Mesenchymal stem cell (in vitro differentiated cells and primary cell): ENCODE data around the gene TINAGL1.

ENCODE experiments used
- DNase-seq: peaks from one replicate; pipeline ENCODE4 v3.0.0-alpha.2; 2013
- H2AFZ ChIP-seq: one replicate; pipeline ENCODE4 v1.6.1; 2013; ENCODE audit warnings: low read depth, mild to moderate bottlenecking, control low read depth, inconsistent platforms, low read length, moderate library complexity
- H2AK5ac ChIP-seq: 2 replicates; pipeline ENCODE4 v1.6.1; 2013; ENCODE audit warnings: low read length, moderate library complexity, mild to moderate bottlenecking, inconsistent platforms; ENCODE audit not compliant: severe bottlenecking
- H2BK120ac ChIP-seq: one replicate; pipeline ENCODE4 v1.6.1; 2013; ENCODE audit warnings: low read depth, mild to moderate bottlenecking, inconsistent platforms, low read length, moderate library complexity
- H2BK12ac ChIP-seq, 2 experiments: one replicate each; pipeline ENCODE4 v1.6.1; 2013; ENCODE audit warnings: inconsistent platforms in 2 of 2, low read length in 2 of 2, mild to moderate bottlenecking in 2 of 2, moderate library complexity in 2 of 2, control low read depth in 1 of 2
- H2BK15ac ChIP-seq: one replicate; pipeline ENCODE4 v1.6.1; 2013; ENCODE audit warnings: mild to moderate bottlenecking, low read depth, inconsistent platforms; ENCODE audit not compliant: poor library complexity, severe bottlenecking
- H2BK5ac ChIP-seq: 2 replicates; pipeline ENCODE4 v1.6.1; 2013; ENCODE audit warnings: low read depth, mild to moderate bottlenecking, low read length, control low read depth, inconsistent platforms; ENCODE audit not compliant: poor library complexity, severe bottlenecking
- H3K14ac ChIP-seq, 2 experiments: one replicate each; pipeline ENCODE4 v1.6.1; 2013; ENCODE audit warnings: inconsistent platforms in 2 of 2, low read length in 2 of 2, control low read depth in 1 of 2, mild to moderate bottlenecking in 1 of 2, moderate library complexity in 1 of 2
- H3K18ac ChIP-seq, 2 experiments: one replicate each; pipeline ENCODE4 v1.6.1; 2013; ENCODE audit warnings: inconsistent platforms in 2 of 2, low read length in 2 of 2, control low read depth in 1 of 2, low read depth in 1 of 2, mild to moderate bottlenecking in 1 of 2
- H3K23ac ChIP-seq, 2 experiments: one replicate each; pipeline ENCODE4 v1.6.1; 2013; ENCODE audit warnings: inconsistent platforms in 2 of 2, low read length in 2 of 2, mild to moderate bottlenecking in 2 of 2, moderate library complexity in 2 of 2, control low read depth in 1 of 2
- H3K27ac ChIP-seq: 2 replicates; pipeline ENCODE4 v1.5.1; 2013; ENCODE audit warnings: mild to moderate bottlenecking, moderate library complexity, low read length, control low read depth, inconsistent platforms; ENCODE audit not compliant: poor library complexity, severe bottlenecking
- H3K27me3 ChIP-seq, 2 experiments: 2 replicates each; pipeline versions ENCODE4 v1.6.1 to v1.7.0; 2013; ENCODE audit warnings: low read length in 2 of 2, mild to moderate bottlenecking in 2 of 2, moderate library complexity in 2 of 2, control low read depth in 1 of 2, inconsistent platforms in 1 of 2; ENCODE audit not compliant: control insufficient read depth in 1 of 2, insufficient read depth in 1 of 2
- H3K36me3 ChIP-seq, 2 experiments: 2 replicates each; pipeline versions ENCODE4 v1.6.1 to v1.7.0; 2013; ENCODE audit warnings: low read length in 2 of 2, control low read depth in 1 of 2, inconsistent platforms in 1 of 2, low read depth in 1 of 2, mild to moderate bottlenecking in 1 of 2; ENCODE audit not compliant: insufficient read depth in 2 of 2, control insufficient read depth in 1 of 2
- H3K4ac ChIP-seq, 2 experiments: one replicate each; pipeline ENCODE4 v1.6.1; 2013; ENCODE audit warnings: inconsistent platforms in 2 of 2, low read length in 2 of 2, mild to moderate bottlenecking in 2 of 2, moderate library complexity in 2 of 2, control low read depth in 1 of 2, low read depth in 1 of 2
- H3K4me1 ChIP-seq: 2 replicates; pipeline ENCODE4 v1.6.1; 2013; ENCODE audit warnings: low read depth, low read length, control low read depth; ENCODE audit not compliant: control insufficient read depth, insufficient read depth
- H3K4me2 ChIP-seq: 2 replicates; pipeline ENCODE4 v1.6.1; 2013; ENCODE audit warnings: low read length, mild to moderate bottlenecking, inconsistent platforms; ENCODE audit not compliant: poor library complexity, severe bottlenecking
- H3K4me3 ChIP-seq, 2 experiments: 2 replicates each; pipeline versions ENCODE4 v1.5.1 to v1.7.0; 2013; ENCODE audit warnings: low read length in 2 of 2, mild to moderate bottlenecking in 2 of 2, control low read depth in 1 of 2, low read depth in 1 of 2; ENCODE audit not compliant: insufficient read depth in 1 of 2
- H3K79me1 ChIP-seq: replicated peaks from 2 replicates; pipeline ENCODE4 v1.6.1; 2013; ENCODE audit warnings: mild to moderate bottlenecking, control low read depth, low read length, inconsistent platforms; ENCODE audit not compliant: poor library complexity, severe bottlenecking
- H3K9ac ChIP-seq: 2 replicates; pipeline ENCODE4 v1.7.0; 2013; ENCODE audit warnings: mild to moderate bottlenecking, low read length, moderate library complexity
- H3K9me3 ChIP-seq: 2 replicates; pipeline ENCODE4 v1.7.0; 2013; ENCODE audit warnings: mild to moderate bottlenecking, low read length; ENCODE audit not compliant: control insufficient read depth
- H4K8ac ChIP-seq: one replicate; pipeline ENCODE4 v1.6.1; 2013; ENCODE audit warnings: inconsistent platforms, mild to moderate bottlenecking, low read length, moderate library complexity
- H4K91ac ChIP-seq: one replicate; pipeline ENCODE4 v1.6.1; 2013; ENCODE audit warnings: mild to moderate bottlenecking, low read length, inconsistent platforms
- WGBS: methylation state at CpG from one replicate; pipeline ENCODE4 v1.1.7; 2013; ENCODE audit warnings: mixed read lengths; 5-methylcytosine and 5-hydroxymethylcytosine counted together

Gene TINAGL1

DNA sequence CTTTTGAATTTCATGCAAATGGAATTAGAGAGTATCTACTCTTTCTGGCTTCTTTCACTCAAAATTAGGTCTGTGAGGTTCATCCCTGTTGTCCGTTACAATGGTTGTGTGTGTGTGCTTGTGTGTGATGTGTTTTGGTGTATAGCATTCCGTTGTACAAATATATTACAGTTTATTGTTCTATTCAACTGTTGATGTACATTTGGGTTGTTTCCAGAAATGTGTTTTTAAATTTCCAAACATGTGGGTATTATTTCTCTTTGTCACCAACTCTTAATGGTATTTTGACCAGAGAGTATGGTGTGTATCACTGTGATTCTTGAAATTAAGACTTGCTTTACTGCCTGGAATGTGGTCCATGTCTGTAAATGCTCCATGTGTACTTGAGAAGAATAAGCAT lies 24.3 kb downstream of the TINAGL1 start:
- no peak overlapping the region for H3K23ac ChIP-seq
- H3K4me1 ChIP-seq = no peaks in the 10 kb centered on the region
- no peaks in the 10 kb centered on the region for H3K27me3 ChIP-seq
- no peak overlapping the region for H2BK120ac ChIP-seq
- H2AFZ ChIP-seq = no peak overlapping the region
- no peak overlapping the region for H3K14ac ChIP-seq
- no peak overlapping the region for H2BK5ac ChIP-seq
- no peak overlapping the region for H4K8ac ChIP-seq
- H3K79me1 ChIP-seq = no peaks in the 10 kb centered on the region
- H2BK15ac ChIP-seq = no peak overlapping the region
- no peak overlapping the region for H2BK12ac ChIP-seq
- no CpG with 5 or more reads among the region's 2 CpGs for WGBS
- no peak overlapping the region for H3K4me2 ChIP-seq
- no peaks in the 10 kb centered on the region for H3K36me3 ChIP-seq
- H3K9ac ChIP-seq = no peak overlapping the region
- H3K27ac ChIP-seq = no peak overlapping the region
- H3K4ac ChIP-seq = no peak overlapping the region
- no peaks in the 10 kb centered on the region for H3K9me3 ChIP-seq
- H3K18ac ChIP-seq = no peak overlapping the region
- no peak overlapping the region for H2AK5ac ChIP-seq
- H3K4me3 ChIP-seq = no peak overlapping the region
- H4K91ac ChIP-seq = no peak overlapping the region
- DNase-seq = no peak

DNA sequence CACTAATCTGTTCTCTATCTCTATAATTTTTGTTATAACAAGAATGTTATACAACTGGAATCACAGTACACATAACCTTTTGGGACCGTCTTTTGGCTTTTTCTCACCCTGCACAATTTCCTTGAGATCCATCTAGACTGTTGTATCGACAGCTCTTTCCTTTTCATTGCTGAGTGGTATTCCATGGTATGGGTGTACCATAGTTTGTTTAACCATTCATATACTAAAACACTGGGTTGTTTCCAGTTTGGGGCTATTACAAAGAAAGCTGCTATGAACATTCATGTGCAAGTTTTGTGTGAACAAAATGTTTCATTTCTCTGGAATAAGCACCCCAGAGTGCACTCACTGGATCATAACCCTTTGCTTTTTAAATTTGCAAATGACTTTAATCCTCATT lies 25.8 kb downstream of the TINAGL1 start:
- Histone ChIP-seq H2BK12ac (no peak overlapping the region), H4K8ac (no peak overlapping the region), H3K4me3 (no peak overlapping the region), H3K14ac (no peak overlapping the region), H4K91ac (no peak overlapping the region), H2AFZ (no peak overlapping the region), H3K36me3 (no peaks in the 10 kb centered on the region), H2BK120ac (no peak overlapping the region), H3K18ac (no peak overlapping the region), H3K9me3 (no peaks in the 10 kb centered on the region), H3K9ac (no peak overlapping the region), H2BK5ac (no peak overlapping the region), H3K4me2 (no peak overlapping the region), H3K23ac (no peak overlapping the region), H3K79me1 (no peaks in the 10 kb centered on the region), H3K4me1 (no peaks in the 10 kb centered on the region), H3K4ac (no peak overlapping the region), H2BK15ac (no peak overlapping the region), H2AK5ac (no peak overlapping the region), H3K27ac (no peak overlapping the region), H3K27me3 (peaks cover 0 to 1% of the 10 kb centered on the region in 2 experiments)
- WGBS = no CpG with 5 or more reads among the region's 2 CpGs
- no peak for DNase-seq

DNA sequence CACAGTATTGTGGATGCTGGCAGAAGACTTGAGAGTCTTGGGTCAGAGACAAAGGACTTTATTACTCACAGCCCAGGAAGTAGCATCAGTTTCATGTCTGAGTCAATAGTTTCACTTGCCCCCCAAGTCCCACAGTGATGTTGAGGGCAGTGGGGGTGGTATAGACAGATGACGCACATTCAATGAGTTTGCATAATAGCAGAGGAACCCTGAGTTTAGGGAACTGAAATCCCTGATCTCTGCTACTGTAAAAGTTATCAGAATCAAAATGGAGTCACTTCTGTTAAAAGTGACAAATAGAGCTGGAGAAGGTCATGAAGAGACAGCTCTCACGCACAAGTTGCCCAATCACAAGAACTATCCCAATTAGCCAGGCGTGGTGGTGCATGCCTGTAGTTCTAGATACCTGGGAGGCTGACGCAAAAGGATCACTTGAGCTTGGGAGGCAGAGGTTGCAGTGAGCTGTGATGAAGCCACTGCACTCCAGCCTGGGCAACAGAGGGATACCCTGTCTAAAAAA lies 29.7 kb downstream of the TINAGL1 start:
- Histone ChIP-seq H3K9ac (peak overlapping the region; percentile 8), H3K79me1 (no peaks in the 10 kb centered on the region), H3K18ac (no peak overlapping the region), H2AFZ (no peak overlapping the region), H3K4me2 (no peak overlapping the region), H4K8ac (no peak overlapping the region), H3K23ac (no peak overlapping the region), H4K91ac (no peak overlapping the region), H3K27ac (no peak overlapping the region), H3K14ac (no peak overlapping the region), H3K36me3 (no peaks in the 10 kb centered on the region), H2BK120ac (no peak overlapping the region), H3K4ac (no peak overlapping the region), H2BK5ac (no peak overlapping the region), H3K27me3 (peaks cover 0 to 9% of the 10 kb centered on the region in 2 experiments), H2BK12ac (no peak overlapping the region), H2BK15ac (no peak overlapping the region), H3K4me1 (no peaks in the 10 kb centered on the region), H2AK5ac (no peak overlapping the region), H3K9me3 (no peaks in the 10 kb centered on the region), H3K4me3 (no peak overlapping the region)
- 85% methylated on average over 4 of the region's 4 CpGs for WGBS
- DNase-seq = no peak

DNA sequence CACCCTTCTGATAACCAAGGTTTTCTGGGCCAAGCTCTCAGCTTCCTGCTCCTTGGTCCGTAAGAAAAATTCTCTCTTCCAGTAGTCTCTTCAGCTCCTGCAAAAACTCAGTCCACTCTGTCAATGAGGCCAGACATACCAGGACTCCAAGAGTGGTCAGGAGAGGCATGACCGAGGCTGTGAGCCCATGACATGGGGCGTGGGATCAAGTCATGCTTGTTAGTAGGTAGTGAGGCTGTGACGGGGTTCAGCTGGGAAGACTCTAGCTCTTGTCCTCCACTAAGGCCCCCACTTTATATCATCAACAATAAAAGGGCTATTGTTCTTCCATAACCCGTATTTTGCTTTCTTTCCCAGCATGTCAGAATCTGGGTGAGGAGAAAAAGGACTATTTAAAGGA lies 31.0 kb downstream of the TINAGL1 start:
- Histone ChIP-seq H3K9ac (no peak overlapping the region), H3K4me2 (no peak overlapping the region), H3K27me3 (peaks cover 0 to 9% of the 10 kb centered on the region in 2 experiments), H2AFZ (no peak overlapping the region), H3K18ac (no peak overlapping the region), H3K9me3 (no peaks in the 10 kb centered on the region), H3K4ac (no peak overlapping the region), H3K14ac (no peak overlapping the region), H2BK120ac (no peak overlapping the region), H3K36me3 (no peaks in the 10 kb centered on the region), H2AK5ac (no peak overlapping the region), H3K23ac (no peak overlapping the region), H2BK5ac (no peak overlapping the region), H3K4me3 (no peak overlapping the region), H3K4me1 (no peaks in the 10 kb centered on the region), H2BK12ac (no peak overlapping the region), H4K91ac (no peak overlapping the region), H3K79me1 (no peaks in the 10 kb centered on the region), H2BK15ac (no peak overlapping the region), H4K8ac (no peak overlapping the region), H3K27ac (no peak overlapping the region)
- DNase-seq = no peak
- WGBS = 87% methylated on average over 4 of the region's 5 CpGs
